ENCODE data around the gene PPP1R27. TPM values are rescaled to one million over a fixed set of nuclear protein-coding genes. Genes with fewer than 3 reads are reported as not detected.
A peak's percentile ranks its signal among the peaks of the same experiment; 100 is the strongest.

PPP1R27 gene
- total RNA-seq, 1 donor from 2014 or later, result not detected

GRCh38 chr17:81871387-81872230 lies 36.8 kb upstream of the PPP1R27 start:
- H3K27me3 Mint-ChIP-seq (ENCODE audit: low read depth), result no peaks in the 10 kb centered on the region
- peak overlapping the region; percentile 96 for H3K27ac Mint-ChIP-seq
- peak overlapping the region; percentile 81 for H3K4me3 Mint-ChIP-seq
- no peaks in the 10 kb centered on the region for H3K9me3 Mint-ChIP-seq
- H3K36me3 Mint-ChIP-seq, result no peaks in the 10 kb centered on the region
- peak; percentile 87 to 92 for DNase-seq (ENCODE audit: low spot score in 2 of 2, unreplicated experiment in 2 of 2)
- H3K4me1 Mint-ChIP-seq, result peaks cover 39% of the 10 kb centered on the region
- TF ChIP-seq CTCF (IDR thresholded peaks at IDR 0.05; ENCODE audit: unreplicated experiment), result no peak

- Mint-ChIP-seq H3K9me3 (no peaks in the 10 kb centered on the region), H3K36me3 (no peaks in the 10 kb centered on the region), H3K27ac (peak within 1 kb of the TSS; percentile 96), H3K27me3 (ENCODE audit: low read depth) (no peaks in the 10 kb centered on the region), H3K4me1 (peaks cover 41% of the 10 kb centered on the region), H3K4me3 (peak within 1 kb of the TSS; percentile 81)
- no peak for DNase-seq (ENCODE audit: low spot score in 2 of 2, unreplicated experiment in 2 of 2)
- TF ChIP-seq CTCF (IDR thresholded peaks at IDR 0.05; ENCODE audit: unreplicated experiment), result no peak
Measured at GRCh38 chr17:81870981-81871386, 36.1 kb upstream of the PPP1R27 start, which contains the start of gene ARHGDIA. ARHGDIA (minus strand) TSS chr17:81871337; CDS start chr17:81869930, 1,407 bp downstream.

GRCh38 chr17:81870131-81870980 lies 35.5 kb upstream of the PPP1R27 start:
- TF ChIP-seq CTCF (IDR thresholded peaks at IDR 0.05; ENCODE audit: unreplicated experiment), result no peak
- Mint-ChIP-seq H3K27ac (peak overlapping the region; percentile 91), H3K4me1 (peaks cover 41% of the 10 kb centered on the region), H3K36me3 (no peaks in the 10 kb centered on the region), H3K4me3 (peak overlapping the region; percentile 73), H3K27me3 (ENCODE audit: low read depth) (no peaks in the 10 kb centered on the region), H3K9me3 (no peaks in the 10 kb centered on the region)
- DNase-seq (ENCODE audit: low spot score in 2 of 2, unreplicated experiment in 2 of 2), result no peak

- DNase-seq (ENCODE audit: low spot score in 2 of 2, unreplicated experiment in 2 of 2), result peak in 1 of 2 experiments; percentile 82
- peak; percentile 99 for TF ChIP-seq CTCF (IDR thresholded peaks at IDR 0.05; ENCODE audit: unreplicated experiment)
- Mint-ChIP-seq H3K27ac (peak overlapping the region; percentile 91), H3K36me3 (no peaks in the 10 kb centered on the region), H3K4me3 (peak overlapping the region; percentile 73), H3K9me3 (no peaks in the 10 kb centered on the region), H3K4me1 (peaks cover 41% of the 10 kb centered on the region), H3K27me3 (ENCODE audit: low read depth) (no peaks in the 10 kb centered on the region)
Measured at GRCh38 chr17:81869221-81870130, 34.6 kb upstream of the PPP1R27 start.

- Mint-ChIP-seq H3K4me1 (peaks cover 42% of the 10 kb centered on the region), H3K4me3 (peak overlapping the region; percentile 73), H3K27me3 (ENCODE audit: low read depth) (no peaks in the 10 kb centered on the region), H3K36me3 (no peaks in the 10 kb centered on the region), H3K9me3 (no peaks in the 10 kb centered on the region), H3K27ac (peak overlapping the region; percentile 96)
- no peak for TF ChIP-seq CTCF (IDR thresholded peaks at IDR 0.05; ENCODE audit: unreplicated experiment)
- no peak for DNase-seq (ENCODE audit: low spot score in 2 of 2, unreplicated experiment in 2 of 2)
Measured at GRCh38 chr17:81868674-81869220, 33.9 kb upstream of the PPP1R27 start.

Measured in mesothelial cell of epicardium (in vitro differentiated cells).